Left ventricle myocardium inferior (tissue), 1 donor: Measurements from ENCODE around the gene CST3. TPM values are rescaled to one million over a fixed set of nuclear protein-coding genes. Genes with fewer than 3 reads are reported as not detected.
A peak's percentile ranks its signal among the peaks of the same experiment; 100 is the strongest.

Source experiments
- DNase-seq: peaks from one replicate; pipeline ENCODE4 v3.0.0-alpha.2; 2020
- H3K27ac ChIP-seq: fragments of 200-600 bp; replicated peaks from 2 replicates; pipeline ENCODE4 v1.8.0; 2021
- H3K27me3 ChIP-seq: fragments of 200-600 bp; 2 replicates; pipeline ENCODE4 v1.8.0; 2021; ENCODE audit warnings: low read depth
- H3K36me3 ChIP-seq: fragments of 200-600 bp; 2 replicates; pipeline ENCODE4 v1.8.0; 2021
- H3K4me1 ChIP-seq: fragments of 200-600 bp; 2 replicates; pipeline ENCODE4 v1.8.0; 2021
- H3K4me3 ChIP-seq: fragments of 200-600 bp; 2 replicates; pipeline ENCODE4 v1.8.0; 2021; ENCODE audit warnings: mild to moderate bottlenecking, moderate library complexity
- H3K9me3 ChIP-seq: fragments of 200-600 bp; replicated peaks from 2 replicates; pipeline ENCODE4 v1.8.0; 2021
- CTCF ChIP-seq: fragments of 200-600 bp; IDR thresholded peaks from 2 replicates; pipeline ENCODE4 v1.8.0; 2021; ENCODE audit warnings: antibody characterized with exemption, mild to moderate bottlenecking, borderline replicate concordance
- intact Hi-C: fragments of 100-400 bp; cut with micrococcal nuclease; formaldehyde crosslinking; loops from one replicate; pipeline ENCODE4 v1.11.0; 2022
- total RNA-seq: library from RNA; stranded (reverse); fragmentation: NEBNext Ultra II Directional; extraction: Animal tissue kit (Norgen Biotek cat#: 25700); gene quantifications from one replicate; pipeline ENCODE4 v1.2.1, GENCODE V29; 2021
- donor health status: DM: no; HTN: yes; CAD: no; lungs with severe emphysema.

CST3 gene
- total RNA-seq, 1 donor from 2014 or later = 576 TPM

- Histone ChIP-seq H3K27me3 (no peaks in the 10 kb centered on the region), H3K4me3 (no peak overlapping the region), H3K4me1 (peaks cover 15% of the 10 kb centered on the region), H3K27ac (no peak overlapping the region), H3K9me3 (no peaks in the 10 kb centered on the region), H3K36me3 (no peaks in the 10 kb centered on the region)
- DNase-seq = no peak
- intact Hi-C loops = no loop called here
- no peak for TF ChIP-seq CTCF
Measured at GRCh38 chr20:23644164-23644563, 6.4 kb upstream of the CST3 start.

GRCh38 chr20:23643659-23644058 is 5.9 kb upstream of the CST3 start:
- Histone ChIP-seq H3K36me3 (no peaks in the 10 kb centered on the region), H3K27me3 (no peaks in the 10 kb centered on the region), H3K4me3 (no peak overlapping the region), H3K4me1 (peaks cover 15% of the 10 kb centered on the region), H3K27ac (no peak overlapping the region), H3K9me3 (no peaks in the 10 kb centered on the region)
- no peak for TF ChIP-seq CTCF
- intact Hi-C loops = no loop called here
- DNase-seq = no peak

GRCh38 chr20:23641936-23642751 is 4.4 kb upstream of the CST3 start:
- Histone ChIP-seq H3K9me3 (no peaks in the 10 kb centered on the region), H3K27ac (peak overlapping the region; percentile 49), H3K4me3 (no peak overlapping the region), H3K36me3 (no peaks in the 10 kb centered on the region), H3K27me3 (no peaks in the 10 kb centered on the region), H3K4me1 (peaks cover 21% of the 10 kb centered on the region)
- DNase-seq = no peak
- intact Hi-C loops = no loop called here
- no peak for TF ChIP-seq CTCF

GRCh38 chr20:23640671-23641667 is 3.2 kb upstream of the CST3 start:
- intact Hi-C loops = no loop called here
- no peak for DNase-seq
- Histone ChIP-seq H3K4me1 (peaks cover 31% of the 10 kb centered on the region), H3K4me3 (no peak overlapping the region), H3K36me3 (no peaks in the 10 kb centered on the region), H3K27ac (peak overlapping the region; percentile 49), H3K9me3 (no peaks in the 10 kb centered on the region), H3K27me3 (no peaks in the 10 kb centered on the region)
- no peak for TF ChIP-seq CTCF

GRCh38 chr20:23640018-23640601 is 2.4 kb upstream of the CST3 start:
- no peak for DNase-seq
- intact Hi-C loops = no loop called here
- Histone ChIP-seq H3K27me3 (no peaks in the 10 kb centered on the region), H3K4me3 (no peak overlapping the region), H3K36me3 (no peaks in the 10 kb centered on the region), H3K27ac (no peak overlapping the region), H3K9me3 (no peaks in the 10 kb centered on the region), H3K4me1 (peaks cover 40% of the 10 kb centered on the region)
- TF ChIP-seq CTCF = no peak
